H1 (cell line): Measurements from ENCODE around the gene DERL3. TPM values are rescaled to one million over a fixed set of nuclear protein-coding genes. Genes with fewer than 3 reads are reported as not detected.

ENCODE experiments used
- CTCF ChIA-PET: fragments of 300-600 bp; sonication (Branson Sonifier 250); formaldehyde crosslinking; loops from one replicate; lab custom pipeline; 2021; ENCODE audit not compliant: partially characterized antibody; lab: Charles Lee
- POLR2A ChIA-PET: fragments of 300-600 bp; sonication (Branson Sonifier 250); formaldehyde crosslinking; loops from one replicate; lab custom pipeline; 2021; ENCODE audit warnings: inconsistent platforms; ENCODE audit not compliant: partially characterized antibody; lab: Charles Lee
- DNase-seq, 2 experiments: peaks; one replicate each; pipeline versions ENCODE4 v3.0.0 to v3.0.0-alpha.2; 2010 to 2022; ENCODE audit warnings: low spot score in 2 of 2, low read depth in 1 of 2, mixed read lengths in 1 of 2
- FAIRE-seq: peaks from 2 replicates; lab custom pipeline; 2011; peaks lifted over from hg19 to GRCh38; lab: Jason Lieb, UNC
- H2AFZ ChIP-seq: 2 replicates; pipeline ENCODE4 v1.8.1; 2012; ENCODE audit warnings: low read length, inconsistent platforms
- H2AK5ac ChIP-seq: 2 replicates; pipeline ENCODE4 v1.6.1; 2013; ENCODE audit warnings: low read depth, low read length
- H2BK120ac ChIP-seq: replicated peaks from 2 replicates; pipeline ENCODE3; 2013; ENCODE audit warnings: low read depth, low read length, inconsistent platforms
- H2BK12ac ChIP-seq: 2 replicates; pipeline ENCODE4 v1.6.1; 2013; ENCODE audit warnings: low read depth, low read length
- H2BK15ac ChIP-seq: 2 replicates; pipeline ENCODE4 v1.6.1; 2013; ENCODE audit warnings: low read length
- H2BK20ac ChIP-seq: 2 replicates; pipeline ENCODE4 v1.6.1; 2013; ENCODE audit warnings: low read length
- H2BK5ac ChIP-seq: 2 replicates; pipeline ENCODE4 v1.6.1; 2013; ENCODE audit warnings: low read depth, low read length
- H3K14ac ChIP-seq: 2 replicates; pipeline ENCODE4 v1.6.1; 2013; ENCODE audit warnings: inconsistent platforms; ENCODE audit not compliant: insufficient read length
- H3K18ac ChIP-seq: 2 replicates; pipeline ENCODE4 v1.6.1; 2013; ENCODE audit warnings: low read length; ENCODE audit errors: extremely low read depth
- H3K23ac ChIP-seq: 2 replicates; pipeline ENCODE4 v1.6.1; 2013; ENCODE audit warnings: inconsistent platforms; ENCODE audit not compliant: insufficient read length
- H3K23me2 ChIP-seq: 2 replicates; pipeline ENCODE4 v1.6.1; 2013; ENCODE audit warnings: low read depth, low read length
- H3K27ac ChIP-seq: 2 replicates; pipeline ENCODE4 v1.6.1; 2011; ENCODE audit warnings: low read depth, low read length, inconsistent platforms
- H3K27me3 ChIP-seq, 4 experiments: replicated peaks in 1 of 4; 1 replicate in 1 of 4; 2 replicates in 3 of 4; pipeline versions ENCODE4 v1.6.1 to v1.8.1; 2011 to 2013; ENCODE audit warnings: low read length in 3 of 4, mild to moderate bottlenecking in 3 of 4, inconsistent platforms in 2 of 4, mixed read lengths in 2 of 4, moderate library complexity in 1 of 4; ENCODE audit not compliant: control insufficient read depth in 3 of 4, insufficient read depth in 3 of 4; ENCODE audit errors: extremely low read depth in 1 of 4
- H3K36me3 ChIP-seq, 4 experiments: 2 replicates each; pipeline versions ENCODE4 v1.6.1 to v1.8.1; 2011 to 2013; ENCODE audit warnings: mild to moderate bottlenecking in 4 of 4, low read length in 3 of 4, moderate library complexity in 2 of 4, control low read depth in 1 of 4, inconsistent platforms in 1 of 4; ENCODE audit not compliant: insufficient read depth in 4 of 4, control insufficient read depth in 2 of 4
- H3K4ac ChIP-seq: replicated peaks from 2 replicates; pipeline ENCODE3; 2013; ENCODE audit warnings: low read length, low read depth, mixed read lengths, inconsistent platforms; ENCODE audit not compliant: insufficient read length
- H3K4me1 ChIP-seq, 4 experiments: replicated peaks in 1 of 4; 1 replicate in 1 of 4; 2 replicates in 3 of 4; pipeline versions ENCODE4 v1.6.1 to v1.8.1; 2011 to 2013; ENCODE audit warnings: low read length in 3 of 4, inconsistent platforms in 2 of 4, mixed read lengths in 1 of 4; ENCODE audit not compliant: insufficient read depth in 4 of 4, control insufficient read depth in 3 of 4
- H3K4me2 ChIP-seq, 2 experiments: 2 replicates each; pipeline versions ENCODE4 v1.6.1 to v1.8.1; 2011 to 2013; ENCODE audit warnings: low read depth in 2 of 2, low read length in 2 of 2, control low read depth in 1 of 2, inconsistent platforms in 1 of 2, mild to moderate bottlenecking in 1 of 2; ENCODE audit not compliant: insufficient read depth in 1 of 2
- H3K4me3 ChIP-seq, 4 experiments: fragments of 200-600, 300-600 bp in 1 of 4; sonication (generic), shearing (Covaris generic), sonication (Bioruptor Twin) in 1 of 4; 2 replicates each; pipeline versions ENCODE4 v1.5.1 to v1.8.1; 2011 to 2016; ENCODE audit warnings: low read length in 4 of 4, low read depth in 3 of 4, control low read depth in 2 of 4, inconsistent platforms in 2 of 4, mild to moderate bottlenecking in 2 of 4, mixed read lengths in 1 of 4, moderate library complexity in 1 of 4; ENCODE audit not compliant: insufficient read depth in 2 of 4; ENCODE audit errors: extremely low read depth in 1 of 4
- H3K56ac ChIP-seq: replicated peaks from 2 replicates; pipeline ENCODE3; 2013; ENCODE audit warnings: low read depth, mild to moderate bottlenecking, mixed read lengths, low read length, inconsistent platforms; ENCODE audit not compliant: insufficient read length
- H3K79me1 ChIP-seq: 2 replicates; pipeline ENCODE4 v1.6.1; 2013; ENCODE audit warnings: low read depth, low read length, control low read depth
- H3K79me2 ChIP-seq, 2 experiments: 2 replicates each; pipeline versions ENCODE4 v1.6.1 to v1.8.1; 2012 to 2013; ENCODE audit warnings: low read length in 2 of 2, mild to moderate bottlenecking in 2 of 2, inconsistent platforms in 1 of 2; ENCODE audit not compliant: insufficient read depth in 2 of 2, control insufficient read depth in 1 of 2
- H3K9ac ChIP-seq, 4 experiments: replicated peaks in 1 of 4; 1 replicate in 1 of 4; 2 replicates in 3 of 4; pipeline versions ENCODE4 v1.6.1 to v1.8.1; 2011 to 2013; ENCODE audit warnings: low read depth in 3 of 4, low read length in 3 of 4, control low read depth in 2 of 4, mild to moderate bottlenecking in 2 of 4, moderate library complexity in 2 of 4, inconsistent platforms in 1 of 4; ENCODE audit errors: extremely low read depth in 1 of 4
- H3K9me3 ChIP-seq, 2 experiments: 2 replicates each; pipeline versions ENCODE4 v1.6.1 to v1.8.1; 2012 to 2013; ENCODE audit warnings: mild to moderate bottlenecking in 2 of 2, moderate library complexity in 2 of 2, control low read depth in 1 of 2, inconsistent platforms in 1 of 2, low read depth in 1 of 2, low read length in 1 of 2, mixed read lengths in 1 of 2; ENCODE audit not compliant: insufficient read depth in 2 of 2
- H4K20me1 ChIP-seq, 2 experiments: replicated peaks in 1 of 2; 2 replicates each; pipeline versions ENCODE3 to v1.8.1; 2011 to 2013; ENCODE audit warnings: inconsistent platforms in 2 of 2, low read length in 2 of 2, mild to moderate bottlenecking in 1 of 2; ENCODE audit not compliant: insufficient read depth in 2 of 2, control insufficient read depth in 1 of 2
- H4K5ac ChIP-seq: 2 replicates; pipeline ENCODE4 v1.6.1; 2013; ENCODE audit warnings: low read length, low read depth, mixed read lengths, inconsistent platforms; ENCODE audit not compliant: insufficient read length
- H4K8ac ChIP-seq: 2 replicates; pipeline ENCODE4 v1.8.0; 2013; ENCODE audit warnings: mild to moderate bottlenecking, moderate library complexity, low read length, inconsistent platforms; ENCODE audit not compliant: insufficient read depth; ENCODE audit errors: extremely low read depth
- H4K91ac ChIP-seq: replicated peaks from 2 replicates; pipeline ENCODE3; 2013; ENCODE audit warnings: low read length, mixed read lengths, inconsistent platforms; ENCODE audit not compliant: insufficient read length
- BCL11A ChIP-seq, 2 experiments: IDR thresholded peaks; one replicate each; pipeline ENCODE4 v1.6.1; 2011; ENCODE audit warnings: low read depth in 2 of 2, low read length in 2 of 2, mild to moderate bottlenecking in 2 of 2
- CHD1 ChIP-seq: IDR thresholded peaks from 2 replicates; pipeline ENCODE4 v1.6.1; 2012; ENCODE audit warnings: low read depth, low read length, improper control_type of control experiment
- EP300 ChIP-seq, 2 experiments: IDR thresholded peaks; 1 replicate in 1 of 2; 2 replicates in 1 of 2; pipeline ENCODE4 v1.6.1; 2011 to 2012; ENCODE audit warnings: low read depth in 2 of 2, low read length in 2 of 2, mild to moderate bottlenecking in 2 of 2, borderline replicate concordance in 1 of 2, inconsistent platforms in 1 of 2, moderate library complexity in 1 of 2
- FOSL1 ChIP-seq: IDR thresholded peaks from 2 replicates; pipeline ENCODE4 v1.6.1; 2011; ENCODE audit warnings: mild to moderate bottlenecking, low read depth, low read length, moderate library complexity; ENCODE audit not compliant: insufficient read depth
- POLR2AphosphoS5 ChIP-seq: IDR thresholded peaks from 2 replicates; pipeline ENCODE4 v1.6.1; 2011; ENCODE audit warnings: low read depth, low read length
- RFX5 ChIP-seq: IDR thresholded peaks from 2 replicates; pipeline ENCODE4 v1.6.1; 2011; ENCODE audit warnings: low read depth, low read length, improper control_type of control experiment, borderline replicate concordance
- RNF2 ChIP-seq: fragments of 200-900, 300-1000 bp; sonication (generic); IDR thresholded peaks from 2 replicates; pipeline ENCODE4 v1.7.1; 2016; ENCODE audit warnings: borderline replicate concordance, low read depth, mild to moderate bottlenecking, antibody characterized with exemption, low read length; ENCODE audit not compliant: poor library complexity, severe bottlenecking; ENCODE audit errors: missing control alignments
- SAP30 ChIP-seq: fragments of 300-600 bp; sonication (generic); IDR thresholded peaks from 2 replicates; pipeline ENCODE4 v1.7.1; 2012; ENCODE audit warnings: low read length, moderate library complexity, mild to moderate bottlenecking, inconsistent platforms; ENCODE audit not compliant: insufficient read depth, insufficient replicate concordance
- SP2 ChIP-seq: IDR thresholded peaks from 2 replicates; pipeline ENCODE4 v1.6.1; 2012; ENCODE audit warnings: mild to moderate bottlenecking, low read length, inconsistent platforms
- YY1 ChIP-seq: IDR thresholded peaks from 2 replicates; pipeline ENCODE4 v1.6.1; 2011; ENCODE audit warnings: low read depth, mild to moderate bottlenecking, low read length
- WGBS, 2 experiments: shearing (Covaris generic) in 1 of 2; methylation state at CpG; one replicate each; pipeline versions ENCODE4 v1.1.6 to v1.1.7; 2013 to 2015; ENCODE audit warnings: low lambda C conversion rate in 2 of 2, mixed read lengths in 2 of 2, inconsistent platforms in 1 of 2, low coverage in 1 of 2, missing lambda C conversion rate in 1 of 2; ENCODE audit not compliant: insufficient replicate concordance in 2 of 2, insufficient coverage in 1 of 2, insufficient read length in 1 of 2; ENCODE audit errors: extremely low coverage in 1 of 2, missing lambda C conversion rate in 1 of 2; 5-methylcytosine and 5-hydroxymethylcytosine counted together
- polyA plus RNA-seq, 7 experiments: library from polyadenylated mRNA; depleted of rRNA in 3 of 7; stranded (reverse) in 5 of 7; unstranded in 2 of 7; fragments of >200 nt in 5 of 7; fragments of 200-250 nt in 2 of 7; gene quantifications; 1 replicate in 5 of 7; 2 replicates in 1 of 7; 4 replicates in 1 of 7; pipeline versions ENCODE4 v1.2.1 to v1.2.3, GENCODE V29; 2011 to 2013; ENCODE audit warnings: missing spikeins in 2 of 7, mixed read lengths in 2 of 7
- total RNA-seq: library from RNA; stranded (reverse); fragmentation: NEBNext Ultra II Directional; extraction: Animal tissue kit (Norgen Biotek cat#: 25700); gene quantifications from 2 replicates; pipeline ENCODE4 v1.2.1, GENCODE V29; 2021
- TF ChIP-seq, protein P1 (sequence below): IDR thresholded peaks from 2 replicates; pipeline ENCODE4 v1.6.1; 2011; ENCODE audit warnings: low read length, improper control_type of control experiment

Gene DERL3
- total and polyA plus RNA-seq, 2 of the 8 experiments (the other 6 are each of a cell fraction or from before 2014, with no cell fraction given), result 8.7 to 19.5 TPM

DNA sequence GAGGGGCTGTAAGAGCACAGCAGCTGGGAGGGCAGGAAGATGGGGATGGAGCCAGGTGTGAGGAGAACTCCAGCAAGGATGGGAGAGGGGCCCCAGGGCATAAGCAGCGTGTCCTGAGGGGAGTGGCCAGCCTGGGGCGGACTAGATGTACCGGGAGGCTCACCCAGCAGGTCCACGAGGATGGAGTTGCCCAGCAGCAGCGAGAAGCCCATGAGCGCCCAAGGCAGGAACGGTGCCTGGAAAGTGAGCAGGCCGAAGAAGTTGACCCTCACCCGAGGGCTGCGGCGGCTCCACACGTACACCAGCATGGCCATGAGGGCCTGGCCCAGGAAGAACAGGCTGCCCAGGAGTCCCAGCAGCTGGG is 1.3 kb downstream of the DERL3 start:
- H3K4me1 ChIP-seq, result peaks cover 0 to 13% (median 10%) of the 10 kb centered on the region in 4 experiments; a peak in 5 of 7 replicates
- POLR2A ChIA-PET, result interaction anchor here (1.3 to 2.0 kb wide), 4 partner anchors 9 to 48 kb away, joined by 3 to 7 read pairs (median 4); no protein-coding TSS in a partner anchor
- no peak overlapping the region; a peak in 2 of 7 replicates for H3K9ac ChIP-seq
- peak overlapping the region; percentile 54 to 78; a peak in 3 of 4 replicates for H3K4me2 ChIP-seq
- H4K8ac ChIP-seq, result peak overlapping the region; percentile 82; the same call in 1 of the 2 replicates
- H3K56ac ChIP-seq, result no peak overlapping the region
- H3K23ac ChIP-seq, result no peak overlapping the region
- no peaks in the 10 kb centered on the region for H3K79me2 ChIP-seq
- H3K27me3 ChIP-seq, result peaks cover 0 to 2% (median under 1%) of the 10 kb centered on the region in 4 experiments; a peak in 2 of 7 replicates
- no peaks in the 10 kb centered on the region for H3K9me3 ChIP-seq
- H4K5ac ChIP-seq, result no peak overlapping the region
- FAIRE-seq, result no peak
- H2AK5ac ChIP-seq, result no peak overlapping the region
- no peak overlapping the region for H3K4ac ChIP-seq
- H3K18ac ChIP-seq, result no peak overlapping the region
- WGBS, 2 experiments, result 92% methylated on average over 10 of the region's 12 CpGs; no CpG with 5 or more reads in 1 of the 2 experiments
- H2BK12ac ChIP-seq, result no peak overlapping the region
- CTCF ChIA-PET, result interaction anchor here (0.5 to 3.2 kb wide), 3 partner anchors 8 to 29 kb away, joined by 3 to 12 read pairs (median 3); no protein-coding TSS in a partner anchor
- no peak overlapping the region for H3K14ac ChIP-seq
- H3K4me3 ChIP-seq, result peak overlapping the region in 3 of 4 experiments; percentile 54 to 76 (median 59); a peak in 3 of 8 replicates
- H2BK5ac ChIP-seq, result no peak overlapping the region
- DNase-seq, result no peak
- H3K36me3 ChIP-seq, result peaks cover 0 to 15% (median 9%) of the 10 kb centered on the region in 4 experiments; a peak in 4 of 8 replicates
- H3K79me1 ChIP-seq, result 0 out of 2 replicates have a peak, but pooled peaks cover 2% of the 10 kb centered on the region
- H3K27ac ChIP-seq, result no peak overlapping the region
- no peak overlapping the region for H2BK15ac ChIP-seq
- H4K91ac ChIP-seq, result no peak overlapping the region
- H2BK120ac ChIP-seq, result no peak overlapping the region
- peaks cover 12% of the 10 kb centered on the region; the same call in 1 of the 2 replicates for H3K23me2 ChIP-seq
- H2AFZ ChIP-seq, result no peak overlapping the region
- peaks cover 4 to 19% of the 10 kb centered on the region in 2 experiments for H4K20me1 ChIP-seq
- H2BK20ac ChIP-seq, result no peak overlapping the region
- TF ChIP-seq YY1 (no peak), BCL11A (IDR thresholded peaks at IDR 0.05; ENCODE audit: low read depth in 2 of 2, low read length in 2 of 2) (no peak), CHD1 (no peak), SAP30 (no peak), POLR2AphosphoS5 (no peak), FOSL1 (no peak), SP2 (no peak), EP300 (IDR thresholded peaks at IDR 0.05; ENCODE audit: borderline replicate concordance in 1 of 2, low read depth in 2 of 2, low read length in 2 of 2) (no peak), RFX5 (no peak), RNF2 (no peak)
- TF ChIP-seq, protein P1, sequence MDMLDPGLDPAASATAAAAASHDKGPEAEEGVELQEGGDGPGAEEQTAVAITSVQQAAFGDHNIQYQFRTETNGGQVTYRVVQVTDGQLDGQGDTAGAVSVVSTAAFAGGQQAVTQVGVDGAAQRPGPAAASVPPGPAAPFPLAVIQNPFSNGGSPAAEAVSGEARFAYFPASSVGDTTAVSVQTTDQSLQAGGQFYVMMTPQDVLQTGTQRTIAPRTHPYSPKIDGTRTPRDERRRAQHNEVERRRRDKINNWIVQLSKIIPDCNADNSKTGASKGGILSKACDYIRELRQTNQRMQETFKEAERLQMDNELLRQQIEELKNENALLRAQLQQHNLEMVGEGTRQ, result no peak
